ENCODE measurements around the gene ANXA2R.

The ANXA2R gene

DNA sequence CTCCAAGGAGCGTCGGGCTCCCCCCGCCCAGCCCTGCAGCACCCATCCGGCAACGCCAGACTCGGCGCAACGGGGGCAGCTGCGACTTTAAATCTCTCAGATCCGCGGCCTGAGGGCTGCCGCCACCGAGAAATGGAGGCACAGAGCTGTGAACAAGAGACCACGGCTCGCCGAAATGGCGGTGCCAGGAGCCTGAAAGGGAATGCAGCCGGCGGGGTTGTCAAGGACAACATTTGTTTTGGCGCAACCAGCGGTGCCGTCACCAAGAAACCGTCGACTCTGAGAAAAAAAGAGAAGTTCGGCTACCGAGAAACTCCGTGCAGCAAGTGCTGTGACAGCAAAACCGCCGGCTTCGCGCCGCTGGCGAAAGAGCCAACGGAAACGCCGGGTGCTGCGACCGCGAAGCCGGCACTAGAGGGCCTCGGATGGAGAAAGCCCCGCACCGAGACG, 2.1 kb upstream of the ANXA2R start (continued):
- TF ChIP-seq, protein P1, sequence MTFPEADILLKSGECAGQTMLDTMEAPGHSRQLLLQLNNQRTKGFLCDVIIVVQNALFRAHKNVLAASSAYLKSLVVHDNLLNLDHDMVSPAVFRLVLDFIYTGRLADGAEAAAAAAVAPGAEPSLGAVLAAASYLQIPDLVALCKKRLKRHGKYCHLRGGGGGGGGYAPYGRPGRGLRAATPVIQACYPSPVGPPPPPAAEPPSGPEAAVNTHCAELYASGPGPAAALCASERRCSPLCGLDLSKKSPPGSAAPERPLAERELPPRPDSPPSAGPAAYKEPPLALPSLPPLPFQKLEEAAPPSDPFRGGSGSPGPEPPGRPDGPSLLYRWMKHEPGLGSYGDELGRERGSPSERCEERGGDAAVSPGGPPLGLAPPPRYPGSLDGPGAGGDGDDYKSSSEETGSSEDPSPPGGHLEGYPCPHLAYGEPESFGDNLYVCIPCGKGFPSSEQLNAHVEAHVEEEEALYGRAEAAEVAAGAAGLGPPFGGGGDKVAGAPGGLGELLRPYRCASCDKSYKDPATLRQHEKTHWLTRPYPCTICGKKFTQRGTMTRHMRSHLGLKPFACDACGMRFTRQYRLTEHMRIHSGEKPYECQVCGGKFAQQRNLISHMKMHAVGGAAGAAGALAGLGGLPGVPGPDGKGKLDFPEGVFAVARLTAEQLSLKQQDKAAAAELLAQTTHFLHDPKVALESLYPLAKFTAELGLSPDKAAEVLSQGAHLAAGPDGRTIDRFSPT (tag by site-specific recombination; IDR thresholded peaks at IDR 0.05): no peak
- no peak for TF ChIP-seq ZNF544 (tag by site-specific recombination; IDR thresholded peaks at IDR 0.05)
- TF ChIP-seq, protein P2, sequence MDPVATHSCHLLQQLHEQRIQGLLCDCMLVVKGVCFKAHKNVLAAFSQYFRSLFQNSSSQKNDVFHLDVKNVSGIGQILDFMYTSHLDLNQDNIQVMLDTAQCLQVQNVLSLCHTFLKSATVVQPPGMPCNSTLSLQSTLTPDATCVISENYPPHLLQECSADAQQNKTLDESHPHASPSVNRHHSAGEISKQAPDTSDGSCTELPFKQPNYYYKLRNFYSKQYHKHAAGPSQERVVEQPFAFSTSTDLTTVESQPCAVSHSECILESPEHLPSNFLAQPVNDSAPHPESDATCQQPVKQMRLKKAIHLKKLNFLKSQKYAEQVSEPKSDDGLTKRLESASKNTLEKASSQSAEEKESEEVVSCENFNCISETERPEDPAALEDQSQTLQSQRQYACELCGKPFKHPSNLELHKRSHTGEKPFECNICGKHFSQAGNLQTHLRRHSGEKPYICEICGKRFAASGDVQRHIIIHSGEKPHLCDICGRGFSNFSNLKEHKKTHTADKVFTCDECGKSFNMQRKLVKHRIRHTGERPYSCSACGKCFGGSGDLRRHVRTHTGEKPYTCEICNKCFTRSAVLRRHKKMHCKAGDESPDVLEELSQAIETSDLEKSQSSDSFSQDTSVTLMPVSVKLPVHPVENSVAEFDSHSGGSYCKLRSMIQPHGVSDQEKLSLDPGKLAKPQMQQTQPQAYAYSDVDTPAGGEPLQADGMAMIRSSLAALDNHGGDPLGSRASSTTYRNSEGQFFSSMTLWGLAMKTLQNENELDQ (tag by site-specific recombination; IDR thresholded peaks at IDR 0.05; ENCODE audit: low read depth): no peak
- TF ChIP-seq, protein P3, sequence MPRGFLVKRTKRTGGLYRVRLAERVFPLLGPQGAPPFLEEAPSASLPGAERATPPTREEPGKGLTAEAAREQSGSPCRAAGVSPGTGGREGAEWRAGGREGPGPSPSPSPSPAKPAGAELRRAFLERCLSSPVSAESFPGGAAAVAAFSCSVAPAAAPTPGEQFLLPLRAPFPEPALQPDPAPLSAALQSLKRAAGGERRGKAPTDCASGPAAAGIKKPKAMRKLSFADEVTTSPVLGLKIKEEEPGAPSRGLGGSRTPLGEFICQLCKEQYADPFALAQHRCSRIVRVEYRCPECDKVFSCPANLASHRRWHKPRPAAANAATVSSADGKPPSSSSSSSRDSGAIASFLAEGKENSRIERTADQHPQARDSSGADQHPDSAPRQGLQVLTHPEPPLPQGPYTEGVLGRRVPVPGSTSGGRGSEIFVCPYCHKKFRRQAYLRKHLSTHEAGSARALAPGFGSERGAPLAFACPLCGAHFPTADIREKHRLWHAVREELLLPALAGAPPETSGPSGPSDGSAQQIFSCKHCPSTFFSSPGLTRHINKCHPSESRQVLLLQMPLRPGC (tag by site-specific recombination; IDR thresholded peaks at IDR 0.05): no peak
- TF ChIP-seq ZNF239 (tag by site-specific recombination; IDR thresholded peaks at IDR 0.05): no peak
- no peak for TF ChIP-seq HOXA7 (CRISPR knock-in tag; IDR thresholded peaks at IDR 0.05; ENCODE audit: borderline replicate concordance)
- no peak for TF ChIP-seq ZNF530 (tag by site-specific recombination; IDR thresholded peaks at IDR 0.05; ENCODE audit: low read depth)
- no peak for TF ChIP-seq ZNF391 (tag by site-specific recombination; IDR thresholded peaks at IDR 0.05; ENCODE audit: borderline replicate concordance, low read depth)
- TF ChIP-seq ZNF138 (tag by site-specific recombination; IDR thresholded peaks at IDR 0.05; ENCODE audit: borderline replicate concordance): no peak
- no peak for TF ChIP-seq ZNF292 (tag by site-specific recombination; IDR thresholded peaks at IDR 0.05; ENCODE audit: borderline replicate concordance, low read depth)
- TF ChIP-seq SP3 (tag by site-specific recombination; IDR thresholded peaks at IDR 0.05): no peak
- TF ChIP-seq ZNF837 (tag by site-specific recombination; IDR thresholded peaks at IDR 0.05): peak; percentile 18; the same call in 1 of the 2 replicates
- no peak for TF ChIP-seq ZNF221 (tag by site-specific recombination; IDR thresholded peaks at IDR 0.05; ENCODE audit: borderline replicate concordance)
- no peak for TF ChIP-seq PRDM2 (tag by site-specific recombination; IDR thresholded peaks at IDR 0.05; ENCODE audit: borderline replicate concordance)
- no peak for TF ChIP-seq HOXC10 (CRISPR knock-in tag; IDR thresholded peaks at IDR 0.05)
- TF ChIP-seq, protein P4, sequence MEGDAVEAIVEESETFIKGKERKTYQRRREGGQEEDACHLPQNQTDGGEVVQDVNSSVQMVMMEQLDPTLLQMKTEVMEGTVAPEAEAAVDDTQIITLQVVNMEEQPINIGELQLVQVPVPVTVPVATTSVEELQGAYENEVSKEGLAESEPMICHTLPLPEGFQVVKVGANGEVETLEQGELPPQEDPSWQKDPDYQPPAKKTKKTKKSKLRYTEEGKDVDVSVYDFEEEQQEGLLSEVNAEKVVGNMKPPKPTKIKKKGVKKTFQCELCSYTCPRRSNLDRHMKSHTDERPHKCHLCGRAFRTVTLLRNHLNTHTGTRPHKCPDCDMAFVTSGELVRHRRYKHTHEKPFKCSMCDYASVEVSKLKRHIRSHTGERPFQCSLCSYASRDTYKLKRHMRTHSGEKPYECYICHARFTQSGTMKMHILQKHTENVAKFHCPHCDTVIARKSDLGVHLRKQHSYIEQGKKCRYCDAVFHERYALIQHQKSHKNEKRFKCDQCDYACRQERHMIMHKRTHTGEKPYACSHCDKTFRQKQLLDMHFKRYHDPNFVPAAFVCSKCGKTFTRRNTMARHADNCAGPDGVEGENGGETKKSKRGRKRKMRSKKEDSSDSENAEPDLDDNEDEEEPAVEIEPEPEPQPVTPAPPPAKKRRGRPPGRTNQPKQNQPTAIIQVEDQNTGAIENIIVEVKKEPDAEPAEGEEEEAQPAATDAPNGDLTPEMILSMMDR (tag by site-specific recombination; IDR thresholded peaks at IDR 0.05): peak; percentile 79
- no peak for TF ChIP-seq ZNF223 (tag by site-specific recombination; IDR thresholded peaks at IDR 0.05)
- TF ChIP-seq, protein P5, sequence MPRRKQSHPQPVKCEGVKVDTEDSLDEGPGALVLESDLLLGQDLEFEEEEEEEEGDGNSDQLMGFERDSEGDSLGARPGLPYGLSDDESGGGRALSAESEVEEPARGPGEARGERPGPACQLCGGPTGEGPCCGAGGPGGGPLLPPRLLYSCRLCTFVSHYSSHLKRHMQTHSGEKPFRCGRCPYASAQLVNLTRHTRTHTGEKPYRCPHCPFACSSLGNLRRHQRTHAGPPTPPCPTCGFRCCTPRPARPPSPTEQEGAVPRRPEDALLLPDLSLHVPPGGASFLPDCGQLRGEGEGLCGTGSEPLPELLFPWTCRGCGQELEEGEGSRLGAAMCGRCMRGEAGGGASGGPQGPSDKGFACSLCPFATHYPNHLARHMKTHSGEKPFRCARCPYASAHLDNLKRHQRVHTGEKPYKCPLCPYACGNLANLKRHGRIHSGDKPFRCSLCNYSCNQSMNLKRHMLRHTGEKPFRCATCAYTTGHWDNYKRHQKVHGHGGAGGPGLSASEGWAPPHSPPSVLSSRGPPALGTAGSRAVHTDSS (tag by site-specific recombination; IDR thresholded peaks at IDR 0.05): no peak
- no peak for TF ChIP-seq ZNF350 (tag by site-specific recombination; IDR thresholded peaks at IDR 0.05)
- TF ChIP-seq ZNF610 (tag by site-specific recombination; IDR thresholded peaks at IDR 0.05; ENCODE audit: borderline replicate concordance): no peak
- no peak for TF ChIP-seq ZBTB1 (tag by site-specific recombination; IDR thresholded peaks at IDR 0.05)
- TF ChIP-seq ZNF2 (tag by site-specific recombination; IDR thresholded peaks at IDR 0.05): no peak; the same call in 1 of the 2 replicates
- no peak for TF ChIP-seq ZNF155 (tag by site-specific recombination; IDR thresholded peaks at IDR 0.05)
- TF ChIP-seq ZNF777 (tag by site-specific recombination; IDR thresholded peaks at IDR 0.05; ENCODE audit: borderline replicate concordance): peak; percentile 75; the same call in 1 of the 2 replicates
- no peak for TF ChIP-seq ZFP41 (tag by site-specific recombination; IDR thresholded peaks at IDR 0.05; ENCODE audit: borderline replicate concordance)

Measured in HEK293 (cell line).